B cell (primary cell): ENCODE results near the gene MMRN1. TPM values are rescaled to one million over a fixed set of nuclear protein-coding genes. Genes with fewer than 3 reads are reported as not detected.
A peak's percentile ranks its signal among the peaks of the same experiment; 100 is the strongest.

Experiments used
- ATAC-seq: fragments of 200-7000 bp; cut with Tn5 transposase; one replicate; pipeline ENCODE4 v1.10.0; 2021; ENCODE audit warnings: low read depth, mild to moderate bottlenecking, moderate number of reproducible peaks, moderate library complexity
- CTCF ChIA-PET: fragments of 350-600 bp; sonication (Branson Sonifier 250); formaldehyde crosslinking; loops from one replicate; lab custom pipeline; 2021; ENCODE audit warnings: antibody characterized with exemption, inconsistent platforms; lab: Charles Lee
- POLR2A ChIA-PET: fragments of 350-600 bp; sonication (Branson Sonifier 250); formaldehyde crosslinking; loops from one replicate; lab custom pipeline; 2021; ENCODE audit warnings: antibody characterized with exemption; lab: Charles Lee
- DNase-seq: peaks from one replicate; pipeline ENCODE4 v3.0.0; 2013
- H2AFZ ChIP-seq: 2 replicates; pipeline ENCODE4 v1.6.1; 2012; ENCODE audit warnings: mild to moderate bottlenecking, low read depth, low read length; ENCODE audit not compliant: insufficient read depth, poor library complexity, severe bottlenecking
- H3K27ac ChIP-seq, 2 donors: 1 replicate in 1 of 2; 2 replicates in 1 of 2; pipeline ENCODE4 v1.5.1; 2012 to 2013; ENCODE audit warnings: low read length in 2 of 2, mild to moderate bottlenecking in 2 of 2, moderate library complexity in 1 of 2
- H3K27me3 ChIP-seq, 4 experiments: fragments of 200-600 bp in 1 of 4; sonication (generic) in 1 of 4; replicated peaks in 1 of 4; 1 replicate in 2 of 4; 2 replicates in 2 of 4; pipeline versions ENCODE4 v1.6.1 to v1.7.0; 2013 to 2016; ENCODE audit warnings: low read length in 3 of 4, mild to moderate bottlenecking in 2 of 4, mixed read lengths in 1 of 4, moderate library complexity in 1 of 4; ENCODE audit not compliant: insufficient read depth in 4 of 4, control insufficient read depth in 3 of 4; ENCODE audit errors: control extremely low read depth in 1 of 4
- H3K36me3 ChIP-seq, 2 experiments: replicated peaks in 1 of 2; 1 replicate in 1 of 2; 2 replicates in 1 of 2; pipeline versions ENCODE4 v1.6.1 to v1.7.1; 2013; ENCODE audit warnings: low read length in 1 of 2; ENCODE audit not compliant: insufficient read depth in 2 of 2, control insufficient read depth in 1 of 2; ENCODE audit errors: control extremely low read depth in 1 of 2, extremely low read depth in 1 of 2
- H3K4me1 ChIP-seq, 2 donors: fragments of 200-600 bp in 1 of 2; sonication (generic) in 1 of 2; 1 replicate in 1 of 2; 2 replicates in 1 of 2; pipeline versions ENCODE4 v1.5.1 to v1.6.1; 2013 to 2017; ENCODE audit warnings: low read length in 2 of 2; ENCODE audit not compliant: control insufficient read depth in 2 of 2, insufficient read depth in 2 of 2
- H3K4me2 ChIP-seq: replicated peaks from 2 replicates; pipeline ENCODE3; 2012; ENCODE audit warnings: mild to moderate bottlenecking, low read depth, low read length; ENCODE audit not compliant: poor library complexity, severe bottlenecking
- H3K4me3 ChIP-seq, 5 experiments: fragments of 200-600 bp in 1 of 5; sonication (generic) in 1 of 5; 1 replicate in 3 of 5; 2 replicates in 2 of 5; pipeline versions ENCODE4 v1.5.1 to v1.7.0; 2011 to 2016; ENCODE audit warnings: low read length in 4 of 5, mild to moderate bottlenecking in 4 of 5, low read depth in 2 of 5, control low read depth in 1 of 5, moderate library complexity in 1 of 5; ENCODE audit not compliant: insufficient read depth in 1 of 5; ENCODE audit errors: control extremely low read depth in 1 of 5, extremely low read depth in 1 of 5
- H3K79me2 ChIP-seq: fragments of 200-600 bp; sonication (generic); one replicate; pipeline ENCODE4 v1.6.0; 2016; ENCODE audit warnings: low read length; ENCODE audit not compliant: control insufficient read depth, insufficient read depth
- H3K9ac ChIP-seq: fragments of 200-600 bp; sonication (generic); 2 replicates; pipeline ENCODE4 v1.6.1; 2017; ENCODE audit warnings: mild to moderate bottlenecking, low read length, moderate library complexity
- H3K9me3 ChIP-seq, 3 donors: one replicate each; pipeline versions ENCODE4 v1.6.1 to v1.7.1; 2013; ENCODE audit warnings: low read length in 2 of 3; ENCODE audit not compliant: control insufficient read depth in 2 of 3, insufficient read depth in 1 of 3; ENCODE audit errors: control extremely low read depth in 1 of 3
- H4K20me1 ChIP-seq: 2 replicates; pipeline ENCODE4 v1.6.0; 2012; ENCODE audit warnings: mild to moderate bottlenecking, low read length; ENCODE audit not compliant: insufficient read depth, control insufficient read depth, poor library complexity, severe bottlenecking
- H3K27ac Mint-ChIP-seq: one replicate; pipeline ENCODE4 v1.8.0; 2021; ENCODE audit warnings: mixed read lengths
- H3K27me3 Mint-ChIP-seq: one replicate; pipeline ENCODE4 v1.8.0; 2021; ENCODE audit warnings: mixed read lengths
- H3K4me1 Mint-ChIP-seq: one replicate; pipeline ENCODE4 v1.8.0; 2021; ENCODE audit warnings: mixed read lengths
- H3K4me3 Mint-ChIP-seq: one replicate; pipeline ENCODE4 v1.8.0; 2021; ENCODE audit warnings: mixed read lengths
- H3K9me3 Mint-ChIP-seq: one replicate; pipeline ENCODE4 v1.8.0; 2022; ENCODE audit warnings: mixed read lengths; ENCODE audit not compliant: insufficient read depth
- CTCF ChIP-seq: fragments of 200-600 bp; IDR thresholded peaks from one replicate; pipeline ENCODE4 v1.8.0; 2022; ENCODE audit warnings: antibody characterized with exemption, mild to moderate bottlenecking
- EZH2 ChIP-seq: IDR thresholded peaks from 2 replicates; pipeline ENCODE4 v1.6.1; 2012; ENCODE audit warnings: borderline replicate concordance, low read depth, mild to moderate bottlenecking, moderate library complexity, low read length; ENCODE audit not compliant: insufficient read depth, poor library complexity, severe bottlenecking
- WGBS: methylation state at CpG from one replicate; pipeline ENCODE4 v1.1.5; 2013; ENCODE audit warnings: missing lambda C conversion rate; ENCODE audit not compliant: insufficient coverage; 5-methylcytosine and 5-hydroxymethylcytosine counted together
- intact Hi-C: fragments of 100-400 bp; cut with micrococcal nuclease; formaldehyde crosslinking; loops from one replicate; pipeline ENCODE4 v1.10.0; 2022
- polyA plus RNA-seq: library from polyadenylated mRNA; depleted of rRNA; stranded (reverse); fragments of >200 nt; gene quantifications from 2 replicates; pipeline ENCODE4 v1.2.3, GENCODE V29; 2012
- total RNA-seq, 2 donors: library from RNA; stranded (reverse); fragments of 120-200 nt in 1 of 2; gene quantifications; 1 replicate in 1 of 2; 2 replicates in 1 of 2; pipeline versions ENCODE4 v1.2.3 to v1.2.4, GENCODE V29; 2013 to 2022

MMRN1 gene
- total and polyA plus RNA-seq, 2 donors (not counting 1 experiment from before 2014, with no cell fraction given): 0.33 to 0.49 TPM

DNA sequence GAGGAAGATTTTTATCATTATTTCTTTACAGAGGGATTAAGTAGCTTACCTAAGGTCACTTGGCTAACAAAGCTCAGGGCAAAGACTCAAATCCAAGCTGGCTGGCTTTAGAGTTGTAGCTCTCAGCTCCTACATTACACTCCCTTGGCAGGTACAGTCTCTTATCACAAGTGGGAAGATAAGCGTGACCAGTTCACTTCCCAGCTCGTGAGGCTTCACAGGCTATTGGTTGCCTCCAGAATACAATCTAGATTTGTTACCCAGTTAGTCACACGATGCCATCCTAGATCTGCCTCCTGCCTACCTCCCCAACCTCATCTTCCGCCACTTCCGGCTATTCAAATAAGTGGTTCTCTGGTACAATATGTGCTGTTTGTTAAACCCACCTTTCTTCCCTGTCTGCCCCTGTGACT lies 3.7 kb downstream of the MMRN1 start:
- Mint-ChIP-seq H3K9me3 (no peaks in the 10 kb centered on the region), H3K27me3 (peaks cover 8% of the 10 kb centered on the region), H3K4me3 (no peak overlapping the region), H3K27ac (no peak overlapping the region), H3K4me1 (peaks cover 16% of the 10 kb centered on the region)
- Histone ChIP-seq H2AFZ (no peak overlapping the region), H3K9ac (peak overlapping the region; percentile 10), H3K4me2 (peak overlapping the region; percentile 29), H3K4me1 (peaks cover 13 to 32% of the 10 kb centered on the region in 2 donors), H3K9me3 (no peaks in the 10 kb centered on the region), H3K4me3 (no peak overlapping the region), H3K27me3 (peaks cover 0 to 20% (median 6%) of the 10 kb centered on the region in 4 experiments), H3K27ac (no peak overlapping the region), H3K36me3 (no peaks in the 10 kb centered on the region), H3K79me2 (no peaks in the 10 kb centered on the region), H4K20me1 (no peaks in the 10 kb centered on the region)
- ChIA-PET CTCF (interaction anchor here (0.6 to 0.8 kb wide), 3 partner anchors 10 to 672 kb away, joined by 3 read pairs; no protein-coding TSS in a partner anchor), POLR2A (no interaction called here)
- intact Hi-C loops: no loop called here
- 6% methylated on average over 2 of the region's 5 CpGs for WGBS
- no peak for TF ChIP-seq EZH2
- no peak for TF ChIP-seq CTCF
- DNase-seq (peak; percentile 5), ATAC-seq (peak; percentile 43)

DNA sequence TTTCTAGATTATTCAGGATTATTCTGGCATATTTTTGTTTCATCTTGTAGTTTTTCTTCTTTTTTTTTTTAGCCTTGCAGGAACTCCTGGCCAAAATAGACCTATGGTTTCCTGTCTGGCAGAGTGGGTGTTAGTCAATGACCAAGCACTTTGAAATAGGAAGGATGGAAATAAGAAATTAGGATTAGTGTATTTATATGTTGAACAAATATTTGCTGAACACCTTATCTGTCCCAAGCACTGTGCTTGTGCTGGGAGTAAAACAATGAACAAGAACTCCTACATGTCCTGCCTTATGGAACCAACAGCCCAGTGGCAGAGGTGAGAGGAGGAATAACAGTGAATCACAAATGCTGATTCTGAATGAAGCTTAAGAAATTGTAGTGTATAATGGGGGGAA lies 4.5 kb downstream of the MMRN1 start:
- no peak overlapping the region for H3K9ac ChIP-seq
- TF ChIP-seq EZH2: no peak
- TF ChIP-seq CTCF: no peak
- ATAC-seq (no peak), DNase-seq (no peak)
- intact Hi-C loops: no loop called here
- no peaks in the 10 kb centered on the region for H3K9me3 ChIP-seq
- no peaks in the 10 kb centered on the region for H4K20me1 ChIP-seq
- H3K4me1 ChIP-seq: peaks cover 13 to 32% of the 10 kb centered on the region in 2 donors
- ChIA-PET CTCF (interaction anchor here (0.7 to 1.0 kb wide), 3 partner anchors 460 to 673 kb away, joined by 3 read pairs; no protein-coding TSS in a partner anchor), POLR2A (no interaction called here)
- no peak overlapping the region for H3K4me2 ChIP-seq
- Mint-ChIP-seq H3K27me3 (peaks cover 8% of the 10 kb centered on the region), H3K4me3 (no peak overlapping the region), H3K4me1 (peaks cover 16% of the 10 kb centered on the region), H3K27ac (no peak overlapping the region), H3K9me3 (no peaks in the 10 kb centered on the region)
- H3K4me3 ChIP-seq: no peak overlapping the region
- no peaks in the 10 kb centered on the region for H3K79me2 ChIP-seq
- H3K27me3 ChIP-seq: peaks cover 0 to 20% (median 6%) of the 10 kb centered on the region in 4 experiments
- no peak overlapping the region for H2AFZ ChIP-seq
- no peaks in the 10 kb centered on the region for H3K36me3 ChIP-seq
- no peak overlapping the region for H3K27ac ChIP-seq
